ENCODE measurements around the gene ACOXL.

DNA sequence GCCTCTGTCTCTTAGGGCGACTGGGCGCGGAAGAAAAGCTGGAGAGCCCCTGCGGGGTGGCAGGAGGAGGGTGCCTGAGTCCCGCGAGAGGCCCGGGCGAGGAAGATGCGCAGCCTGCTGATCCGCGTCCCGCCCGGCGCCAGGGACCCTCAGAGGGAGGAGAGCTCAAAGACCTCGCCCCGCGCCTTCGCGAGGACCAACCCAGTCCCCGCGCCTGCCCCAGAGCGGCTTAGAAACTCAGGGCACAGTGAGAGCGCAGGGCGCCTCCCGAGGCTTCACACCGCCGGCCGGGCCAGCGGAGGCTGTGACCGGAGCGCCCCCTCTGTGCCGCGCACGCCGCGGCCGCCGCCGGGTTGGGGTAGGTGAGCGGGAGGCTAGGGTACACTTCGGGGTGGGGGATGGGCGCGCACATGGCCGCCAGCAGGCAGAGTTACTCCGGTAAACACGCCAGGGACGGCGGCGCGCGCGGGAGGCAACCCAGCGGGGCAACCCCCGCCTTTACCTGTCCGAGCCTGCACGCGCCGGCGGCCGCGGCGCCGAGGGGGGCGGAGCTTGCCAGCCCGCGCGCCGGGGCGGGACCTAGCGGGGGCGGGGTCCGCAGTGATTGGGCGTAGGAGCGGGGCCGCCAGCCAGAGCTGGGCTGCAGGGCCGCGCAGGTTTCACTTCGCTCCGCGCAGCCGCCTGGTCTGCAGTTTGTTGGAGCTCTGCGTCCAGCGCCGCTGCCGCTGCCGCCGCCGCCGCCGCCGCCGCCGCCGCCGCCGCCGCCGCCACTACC, 388.1 kb downstream of the ACOXL start, which contains the start of gene BCL2L11:
- TF ChIP-seq, protein P1, sequence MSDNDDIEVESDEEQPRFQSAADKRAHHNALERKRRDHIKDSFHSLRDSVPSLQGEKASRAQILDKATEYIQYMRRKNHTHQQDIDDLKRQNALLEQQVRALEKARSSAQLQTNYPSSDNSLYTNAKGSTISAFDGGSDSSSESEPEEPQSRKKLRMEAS (IDR thresholded peaks at IDR 0.05; ENCODE audit: low read depth, low read length) = peak; percentile 39
- TF ChIP-seq, protein P2, sequence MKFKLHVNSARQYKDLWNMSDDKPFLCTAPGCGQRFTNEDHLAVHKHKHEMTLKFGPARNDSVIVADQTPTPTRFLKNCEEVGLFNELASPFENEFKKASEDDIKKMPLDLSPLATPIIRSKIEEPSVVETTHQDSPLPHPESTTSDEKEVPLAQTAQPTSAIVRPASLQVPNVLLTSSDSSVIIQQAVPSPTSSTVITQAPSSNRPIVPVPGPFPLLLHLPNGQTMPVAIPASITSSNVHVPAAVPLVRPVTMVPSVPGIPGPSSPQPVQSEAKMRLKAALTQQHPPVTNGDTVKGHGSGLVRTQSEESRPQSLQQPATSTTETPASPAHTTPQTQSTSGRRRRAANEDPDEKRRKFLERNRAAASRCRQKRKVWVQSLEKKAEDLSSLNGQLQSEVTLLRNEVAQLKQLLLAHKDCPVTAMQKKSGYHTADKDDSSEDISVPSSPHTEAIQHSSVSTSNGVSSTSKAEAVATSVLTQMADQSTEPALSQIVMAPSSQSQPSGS (IDR thresholded peaks at IDR 0.05; ENCODE audit: low read length) = no peak
- TF ChIP-seq, protein P3, sequence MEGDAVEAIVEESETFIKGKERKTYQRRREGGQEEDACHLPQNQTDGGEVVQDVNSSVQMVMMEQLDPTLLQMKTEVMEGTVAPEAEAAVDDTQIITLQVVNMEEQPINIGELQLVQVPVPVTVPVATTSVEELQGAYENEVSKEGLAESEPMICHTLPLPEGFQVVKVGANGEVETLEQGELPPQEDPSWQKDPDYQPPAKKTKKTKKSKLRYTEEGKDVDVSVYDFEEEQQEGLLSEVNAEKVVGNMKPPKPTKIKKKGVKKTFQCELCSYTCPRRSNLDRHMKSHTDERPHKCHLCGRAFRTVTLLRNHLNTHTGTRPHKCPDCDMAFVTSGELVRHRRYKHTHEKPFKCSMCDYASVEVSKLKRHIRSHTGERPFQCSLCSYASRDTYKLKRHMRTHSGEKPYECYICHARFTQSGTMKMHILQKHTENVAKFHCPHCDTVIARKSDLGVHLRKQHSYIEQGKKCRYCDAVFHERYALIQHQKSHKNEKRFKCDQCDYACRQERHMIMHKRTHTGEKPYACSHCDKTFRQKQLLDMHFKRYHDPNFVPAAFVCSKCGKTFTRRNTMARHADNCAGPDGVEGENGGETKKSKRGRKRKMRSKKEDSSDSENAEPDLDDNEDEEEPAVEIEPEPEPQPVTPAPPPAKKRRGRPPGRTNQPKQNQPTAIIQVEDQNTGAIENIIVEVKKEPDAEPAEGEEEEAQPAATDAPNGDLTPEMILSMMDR (IDR thresholded peaks at IDR 0.05 in 2 of 3, conservative IDR thresholded peaks at IDR 0.05 in 1 of 3; ENCODE audit: control insufficient read depth in 2 of 3, extremely low read depth in 1 of 3, insufficient read depth in 1 of 3, low read depth in 3 of 3, low read length in 3 of 3) = peak; percentile 11 to 31 (median 29); a peak in 1 of 6 replicates
- TF ChIP-seq EZH2 (IDR thresholded peaks at IDR 0.05; ENCODE audit: borderline replicate concordance, control insufficient read depth, low read depth, low read length) = no peak
- TF ChIP-seq, protein P4, sequence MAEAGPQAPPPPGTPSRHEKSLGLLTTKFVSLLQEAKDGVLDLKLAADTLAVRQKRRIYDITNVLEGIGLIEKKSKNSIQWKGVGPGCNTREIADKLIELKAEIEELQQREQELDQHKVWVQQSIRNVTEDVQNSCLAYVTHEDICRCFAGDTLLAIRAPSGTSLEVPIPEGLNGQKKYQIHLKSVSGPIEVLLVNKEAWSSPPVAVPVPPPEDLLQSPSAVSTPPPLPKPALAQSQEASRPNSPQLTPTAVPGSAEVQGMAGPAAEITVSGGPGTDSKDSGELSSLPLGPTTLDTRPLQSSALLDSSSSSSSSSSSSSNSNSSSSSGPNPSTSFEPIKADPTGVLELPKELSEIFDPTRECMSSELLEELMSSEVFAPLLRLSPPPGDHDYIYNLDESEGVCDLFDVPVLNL (IDR thresholded peaks at IDR 0.05; ENCODE audit: low read depth, low read length) = no peak
- peak; percentile 88 for TF ChIP-seq POLR2A (IDR thresholded peaks at IDR 0.05; ENCODE audit: low read depth, low read length)
- 0 out of 2 replicates have a peak, but pooled peaks have one; percentile 28 for TF ChIP-seq NFXL1 (IDR thresholded peaks at IDR 0.05; ENCODE audit: borderline replicate concordance)
- TF ChIP-seq EGR1 (IDR thresholded peaks at IDR 0.05; ENCODE audit: borderline replicate concordance in 1 of 2, low read depth in 2 of 2, low read length in 2 of 2) = peak in 1 of 2 experiments; percentile 64; a peak in 2 of 3 replicates
- peak; percentile 32 for TF ChIP-seq SP1 (IDR thresholded peaks at IDR 0.05; ENCODE audit: low read depth, low read length)
- TF ChIP-seq SUZ12 (IDR thresholded peaks at IDR 0.05; ENCODE audit: unreplicated experiment) = peak; percentile 8
- TF ChIP-seq, protein P5, sequence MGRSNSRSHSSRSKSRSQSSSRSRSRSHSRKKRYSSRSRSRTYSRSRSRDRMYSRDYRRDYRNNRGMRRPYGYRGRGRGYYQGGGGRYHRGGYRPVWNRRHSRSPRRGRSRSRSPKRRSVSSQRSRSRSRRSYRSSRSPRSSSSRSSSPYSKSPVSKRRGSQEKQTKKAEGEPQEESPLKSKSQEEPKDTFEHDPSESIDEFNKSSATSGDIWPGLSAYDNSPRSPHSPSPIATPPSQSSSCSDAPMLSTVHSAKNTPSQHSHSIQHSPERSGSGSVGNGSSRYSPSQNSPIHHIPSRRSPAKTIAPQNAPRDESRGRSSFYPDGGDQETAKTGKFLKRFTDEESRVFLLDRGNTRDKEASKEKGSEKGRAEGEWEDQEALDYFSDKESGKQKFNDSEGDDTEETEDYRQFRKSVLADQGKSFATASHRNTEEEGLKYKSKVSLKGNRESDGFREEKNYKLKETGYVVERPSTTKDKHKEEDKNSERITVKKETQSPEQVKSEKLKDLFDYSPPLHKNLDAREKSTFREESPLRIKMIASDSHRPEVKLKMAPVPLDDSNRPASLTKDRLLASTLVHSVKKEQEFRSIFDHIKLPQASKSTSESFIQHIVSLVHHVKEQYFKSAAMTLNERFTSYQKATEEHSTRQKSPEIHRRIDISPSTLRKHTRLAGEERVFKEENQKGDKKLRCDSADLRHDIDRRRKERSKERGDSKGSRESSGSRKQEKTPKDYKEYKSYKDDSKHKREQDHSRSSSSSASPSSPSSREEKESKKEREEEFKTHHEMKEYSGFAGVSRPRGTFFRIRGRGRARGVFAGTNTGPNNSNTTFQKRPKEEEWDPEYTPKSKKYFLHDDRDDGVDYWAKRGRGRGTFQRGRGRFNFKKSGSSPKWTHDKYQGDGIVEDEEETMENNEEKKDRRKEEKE (IDR thresholded peaks at IDR 0.05) = no peak
- TF ChIP-seq ASH2L (IDR thresholded peaks at IDR 0.05; ENCODE audit: borderline replicate concordance, low read depth) = no peak

Data from GM12878 (cell line).